Umbilical cord (tissue), 2 donors: ENCODE data around the gene MTR. TPM values are rescaled to one million over a fixed set of nuclear protein-coding genes. Genes with fewer than 3 reads are reported as not detected.

Experiments used
- DNase-seq: peaks from one replicate; pipeline ENCODE4 v3.0.0-alpha.2; 2015; ENCODE audit warnings: low spot score
- total RNA-seq: library from RNA; depleted of rRNA; stranded (reverse); fragments of >200 nt; gene quantifications from one replicate; pipeline ENCODE4 v1.2.3, GENCODE V29; 2014; ENCODE audit warnings: low replicate concordance; ENCODE audit not compliant: insufficient read depth

MTR gene
- total RNA-seq, 1 donor from 2014 or later: 55.6 TPM

GRCh38 chr1:236774926-236775325 is 20.2 kb upstream of the MTR start:
- DNase-seq: no peak

GRCh38 chr1:236779312-236779711 is 15.8 kb upstream of the MTR start:
- no peak for DNase-seq

- no peak for DNase-seq
Measured at GRCh38 chr1:236785477-236785876, 9.6 kb upstream of the MTR start.

GRCh38 chr1:236786453-236786852 is 8.6 kb upstream of the MTR start:
- DNase-seq: no peak

GRCh38 chr1:236794585-236795034 is 482 bp upstream of the MTR start:
- no peak for DNase-seq

- DNase-seq: peak; percentile 63
Measured at GRCh38 chr1:236795757-236796667, 920 bp downstream of the MTR start.

- DNase-seq: no peak
Measured at GRCh38 chr1:236799001-236799400, 3.9 kb downstream of the MTR start.

GRCh38 chr1:236800002-236800620 is 5.0 kb downstream of the MTR start:
- peak; percentile 14 for DNase-seq

- no peak for DNase-seq
Measured at GRCh38 chr1:236800623-236801022, 5.5 kb downstream of the MTR start.

- no peak for DNase-seq
Measured at GRCh38 chr1:236802264-236802663, 7.2 kb downstream of the MTR start.

GRCh38 chr1:236806634-236807033 is 11.5 kb downstream of the MTR start:
- no peak for DNase-seq

- DNase-seq: no peak
Measured at GRCh38 chr1:236808005-236808404, 12.9 kb downstream of the MTR start.

GRCh38 chr1:236808564-236809130 is 13.6 kb downstream of the MTR start:
- no peak for DNase-seq

- DNase-seq: no peak
Measured at GRCh38 chr1:236809148-236809547, 14.1 kb downstream of the MTR start.

- DNase-seq: no peak
Measured at GRCh38 chr1:236810018-236810417, 14.9 kb downstream of the MTR start.

GRCh38 chr1:236812334-236813030 is 17.4 kb downstream of the MTR start:
- no peak for DNase-seq

- DNase-seq: no peak
Measured at GRCh38 chr1:236815941-236816340, 20.8 kb downstream of the MTR start.

GRCh38 chr1:236819856-236820255 is 24.8 kb downstream of the MTR start:
- DNase-seq: no peak

- DNase-seq: peak; percentile 65
Measured at GRCh38 chr1:236821091-236821627, 26.1 kb downstream of the MTR start.

GRCh38 chr1:236823559-236823958 is 28.5 kb downstream of the MTR start:
- no peak for DNase-seq

GRCh38 chr1:236829085-236829484 is 34.0 kb downstream of the MTR start:
- no peak for DNase-seq

GRCh38 chr1:236830116-236830515 is 35.0 kb downstream of the MTR start:
- DNase-seq: no peak
